Loucy (cell line): ENCODE measurements around the gene FBXO11.

Source experiments
- H2AFZ ChIP-seq: fragments of 200-600 bp; sonication (generic); 2 replicates; pipeline ENCODE4 v1.6.0; 2016; ENCODE audit warnings: antibody characterized with exemption, mild to moderate bottlenecking, low read length, moderate library complexity
- H3F3A ChIP-seq: fragments of 200-600 bp; 2 replicates; pipeline ENCODE4 v1.6.0; 2016; ENCODE audit warnings: antibody characterized with exemption, low read depth, mild to moderate bottlenecking
- H3K27me3 ChIP-seq: fragments of 200-600 bp; sonication (generic); 2 replicates; pipeline ENCODE4 v1.6.1; 2014; ENCODE audit warnings: low read length, mild to moderate bottlenecking; ENCODE audit not compliant: insufficient read depth, poor library complexity, severe bottlenecking
- H3K36me3 ChIP-seq: fragments of 200-600 bp; sonication (generic); 2 replicates; pipeline ENCODE4 v1.6.1; 2016; ENCODE audit warnings: low read length; ENCODE audit not compliant: insufficient read depth
- H3K4me1 ChIP-seq: fragments of 200-600 bp; sonication (generic); 2 replicates; pipeline ENCODE4 v1.5.1; 2014; ENCODE audit warnings: low read length, mild to moderate bottlenecking; ENCODE audit not compliant: insufficient read depth, poor library complexity, severe bottlenecking
- H3K4me2 ChIP-seq: fragments of 200-600 bp; sonication (generic); 2 replicates; pipeline ENCODE4 v1.6.0; 2014; ENCODE audit warnings: antibody characterized with exemption, low read length, low read depth, mild to moderate bottlenecking; ENCODE audit not compliant: poor library complexity, severe bottlenecking
- H3K4me3 ChIP-seq: fragments of 200-600 bp; sonication (generic); 2 replicates; pipeline ENCODE4 v1.5.1; 2014; ENCODE audit warnings: low read length, mild to moderate bottlenecking, mixed read lengths; ENCODE audit not compliant: poor library complexity, severe bottlenecking
- H3K79me2 ChIP-seq: fragments of 200-600 bp; sonication (generic); 2 replicates; pipeline ENCODE4 v1.6.1; 2014; ENCODE audit warnings: low read length; ENCODE audit not compliant: insufficient read depth
- H3K9ac ChIP-seq: fragments of 200-600 bp; sonication (generic); 2 replicates; pipeline ENCODE4 v1.6.0; 2014; ENCODE audit warnings: mild to moderate bottlenecking, low read depth, low read length, moderate library complexity; ENCODE audit not compliant: poor library complexity, severe bottlenecking
- H3K9me2 ChIP-seq: fragments of 200-600 bp; sonication (generic); replicated peaks from 2 replicates; pipeline ENCODE4 v1.6.1; 2016; ENCODE audit warnings: low read depth, low read length, mixed read lengths
- H3K9me3 ChIP-seq: fragments of 200-600 bp; sonication (generic); 2 replicates; pipeline ENCODE4 v1.6.1; 2014; ENCODE audit warnings: mild to moderate bottlenecking, antibody characterized with exemption, low read length, low read depth; ENCODE audit not compliant: insufficient read depth
- H4K20me1 ChIP-seq: fragments of 200-600 bp; sonication (generic); 2 replicates; pipeline ENCODE4 v1.6.0; 2014; ENCODE audit warnings: antibody characterized with exemption, low read length, mild to moderate bottlenecking; ENCODE audit not compliant: insufficient read depth, poor library complexity, severe bottlenecking
- CTCF ChIP-seq: fragments of 200-600 bp; sonication (generic); conservative IDR thresholded peaks from 2 replicates; pipeline ENCODE4 v1.5.1; 2014; ENCODE audit warnings: mild to moderate bottlenecking, antibody characterized with exemption, low read length
- EZH2phosphoT487 ChIP-seq: fragments of 200-600 bp; IDR thresholded peaks from 2 replicates; pipeline ENCODE4 v1.6.1; 2018; ENCODE audit warnings: antibody characterized with exemption, mild to moderate bottlenecking, moderate library complexity, borderline replicate concordance

The FBXO11 gene

GRCh38 chr2:47896450-47896968 lies 9.8 kb downstream of the FBXO11 start:
- TF ChIP-seq CTCF, result no peak
- TF ChIP-seq EZH2phosphoT487, result no peak

GRCh38 chr2:47893771-47894170 lies 12.5 kb downstream of the FBXO11 start:
- no peaks in the 10 kb centered on the region for H3K9me2 ChIP-seq
- H3K9me3 ChIP-seq, result no peaks in the 10 kb centered on the region
- H3K27me3 ChIP-seq, result no peaks in the 10 kb centered on the region
- H3K9ac ChIP-seq, result no peak overlapping the region
- H3K4me1 ChIP-seq, result peaks cover 39% of the 10 kb centered on the region
- no peaks in the 10 kb centered on the region for H3F3A ChIP-seq
- H4K20me1 ChIP-seq, result peaks cover 99% of the 10 kb centered on the region
- peaks cover 14% of the 10 kb centered on the region; the same call in 1 of the 2 replicates for H3K36me3 ChIP-seq
- TF ChIP-seq EZH2phosphoT487 (no peak), CTCF (no peak)
- no peak overlapping the region for H3K4me3 ChIP-seq
- H3K79me2 ChIP-seq, result peaks cover 100% of the 10 kb centered on the region
- H2AFZ ChIP-seq, result no peak overlapping the region
- H3K4me2 ChIP-seq, result peak overlapping the region; percentile 25

More at GRCh38 chr2:47896450-47896968, 9.8 kb downstream of the FBXO11 start:
- Histone ChIP-seq H3K27me3 (no peaks in the 10 kb centered on the region), H3K4me1 (peaks cover 43% of the 10 kb centered on the region), H3K79me2 (peaks cover 100% of the 10 kb centered on the region), H3K9ac (no peak overlapping the region), H4K20me1 (peaks cover 97% of the 10 kb centered on the region), H3K36me3 (0 out of 2 replicates have a peak, but pooled peaks cover 3% of the 10 kb centered on the region), H3K9me3 (no peaks in the 10 kb centered on the region), H3K4me3 (peak overlapping the region; percentile 11), H3K9me2 (no peaks in the 10 kb centered on the region), H3K4me2 (peak overlapping the region; percentile 20), H2AFZ (no peak overlapping the region), H3F3A (no peaks in the 10 kb centered on the region)

GRCh38 chr2:47892338-47892730 lies 14.0 kb downstream of the FBXO11 start:
- Histone ChIP-seq H3K4me1 (peaks cover 33% of the 10 kb centered on the region), H3K4me3 (no peak overlapping the region), H3K36me3 (peaks cover 19% of the 10 kb centered on the region; the same call in 1 of the 2 replicates), H3K4me2 (no peak overlapping the region), H4K20me1 (peaks cover 98% of the 10 kb centered on the region), H3K9me3 (no peaks in the 10 kb centered on the region), H3F3A (no peaks in the 10 kb centered on the region), H3K79me2 (peaks cover 100% of the 10 kb centered on the region), H3K27me3 (no peaks in the 10 kb centered on the region), H3K9ac (no peak overlapping the region), H3K9me2 (no peaks in the 10 kb centered on the region), H2AFZ (no peak overlapping the region)
- TF ChIP-seq EZH2phosphoT487, result no peak
- no peak for TF ChIP-seq CTCF
